Measurements from ENCODE around the gene OGDH.

DNA sequence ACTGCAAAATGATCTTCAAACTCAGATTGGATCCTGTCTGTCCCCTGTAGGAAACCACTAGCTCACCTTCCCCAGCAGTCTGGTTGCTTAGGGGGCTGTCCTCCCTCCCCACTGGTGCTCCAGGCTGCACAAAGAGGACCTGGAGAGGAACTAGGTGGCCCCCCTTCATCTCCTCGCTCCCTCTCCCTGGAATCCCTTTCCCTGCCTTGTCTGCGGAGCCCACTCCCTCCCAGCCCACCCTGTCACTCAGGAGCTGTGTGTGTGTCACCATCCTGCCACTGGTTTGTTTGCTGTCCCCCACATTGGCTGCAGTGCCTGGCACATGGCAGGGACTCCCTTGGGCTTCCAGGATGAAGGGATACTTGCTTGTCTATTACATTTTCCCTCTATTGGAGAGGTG is 106.7 kb downstream of the OGDH start:
- TF ChIP-seq, protein P1, sequence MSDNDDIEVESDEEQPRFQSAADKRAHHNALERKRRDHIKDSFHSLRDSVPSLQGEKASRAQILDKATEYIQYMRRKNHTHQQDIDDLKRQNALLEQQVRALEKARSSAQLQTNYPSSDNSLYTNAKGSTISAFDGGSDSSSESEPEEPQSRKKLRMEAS (IDR thresholded peaks at IDR 0.05; ENCODE audit: low read depth, low read length) = no peak
- TF ChIP-seq ZNF384 (IDR thresholded peaks at IDR 0.05; ENCODE audit: borderline replicate concordance, low read depth, low read length) (no peak), ZNF24 (IDR thresholded peaks at IDR 0.05) (no peak), ZNF274 (IDR thresholded peaks at IDR 0.05; ENCODE audit: insufficient read depth, insufficient read length) (no peak), TAF1 (IDR thresholded peaks at IDR 0.05; ENCODE audit: borderline replicate concordance, low read depth, low read length) (no peak), JUND (IDR thresholded peaks at IDR 0.05; ENCODE audit: low read depth, low read length) (no peak), SIN3A (IDR thresholded peaks at IDR 0.05; ENCODE audit: low read depth, low read length) (no peak), STAT3 (IDR thresholded peaks at IDR 0.05; ENCODE audit: low read depth, low read length) (no peak), POLR2A (IDR thresholded peaks at IDR 0.05; ENCODE audit: low read depth, low read length) (no peak)
- TF ChIP-seq, protein P2, sequence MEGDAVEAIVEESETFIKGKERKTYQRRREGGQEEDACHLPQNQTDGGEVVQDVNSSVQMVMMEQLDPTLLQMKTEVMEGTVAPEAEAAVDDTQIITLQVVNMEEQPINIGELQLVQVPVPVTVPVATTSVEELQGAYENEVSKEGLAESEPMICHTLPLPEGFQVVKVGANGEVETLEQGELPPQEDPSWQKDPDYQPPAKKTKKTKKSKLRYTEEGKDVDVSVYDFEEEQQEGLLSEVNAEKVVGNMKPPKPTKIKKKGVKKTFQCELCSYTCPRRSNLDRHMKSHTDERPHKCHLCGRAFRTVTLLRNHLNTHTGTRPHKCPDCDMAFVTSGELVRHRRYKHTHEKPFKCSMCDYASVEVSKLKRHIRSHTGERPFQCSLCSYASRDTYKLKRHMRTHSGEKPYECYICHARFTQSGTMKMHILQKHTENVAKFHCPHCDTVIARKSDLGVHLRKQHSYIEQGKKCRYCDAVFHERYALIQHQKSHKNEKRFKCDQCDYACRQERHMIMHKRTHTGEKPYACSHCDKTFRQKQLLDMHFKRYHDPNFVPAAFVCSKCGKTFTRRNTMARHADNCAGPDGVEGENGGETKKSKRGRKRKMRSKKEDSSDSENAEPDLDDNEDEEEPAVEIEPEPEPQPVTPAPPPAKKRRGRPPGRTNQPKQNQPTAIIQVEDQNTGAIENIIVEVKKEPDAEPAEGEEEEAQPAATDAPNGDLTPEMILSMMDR (IDR thresholded peaks at IDR 0.05 in 2 of 3, conservative IDR thresholded peaks at IDR 0.05 in 1 of 3; ENCODE audit: control insufficient read depth in 2 of 3, extremely low read depth in 1 of 3, insufficient read depth in 1 of 3, low read depth in 3 of 3, low read length in 3 of 3) = no peak
